Kidney (tissue), 14 donors: Measurements from ENCODE around the gene ANKS1A. TPM values are rescaled to one million over a fixed set of nuclear protein-coding genes. Genes with fewer than 3 reads are reported as not detected.

Source experiments
- DNase-seq, 5 donors: peaks; one replicate each; pipeline ENCODE4 v3.0.0-alpha.2; 2013 to 2020
- FAIRE-seq: peaks from 2 replicates; lab custom pipeline; 2012; peaks lifted over from hg19 to GRCh38; lab: Jason Lieb, UNC
- H3K27ac ChIP-seq, 2 donors: one replicate each; pipeline ENCODE4 v1.7.0; 2013; ENCODE audit warnings: low read depth in 2 of 2, low read length in 2 of 2, inconsistent platforms in 1 of 2
- H3K27me3 ChIP-seq: one replicate; pipeline ENCODE4 v1.7.1; 2013; ENCODE audit warnings: low read length, inconsistent platforms; ENCODE audit not compliant: control insufficient read depth, insufficient read depth
- H3K36me3 ChIP-seq, 3 donors: one replicate each; pipeline versions ENCODE4 v1.7.0 to v1.7.1; 2013; ENCODE audit warnings: low read length in 3 of 3, control low read depth in 1 of 3, inconsistent platforms in 1 of 3; ENCODE audit not compliant: insufficient read depth in 3 of 3, control insufficient read depth in 2 of 3
- H3K4me1 ChIP-seq, 3 donors: one replicate each; pipeline versions ENCODE4 v1.7.0 to v1.7.1; 2013; ENCODE audit warnings: low read length in 3 of 3, inconsistent platforms in 1 of 3, low read depth in 1 of 3; ENCODE audit not compliant: control insufficient read depth in 2 of 3, insufficient read depth in 2 of 3
- H3K4me3 ChIP-seq, 3 donors: one replicate each; pipeline versions ENCODE4 v1.7.0 to v1.8.1; 2013; ENCODE audit warnings: low read length in 3 of 3, control low read depth in 1 of 3, inconsistent platforms in 1 of 3
- H3K9ac ChIP-seq, 3 donors: one replicate each; pipeline versions ENCODE4 v1.7.0 to v1.7.1; 2013; ENCODE audit warnings: low read length in 3 of 3, control low read depth in 1 of 3, inconsistent platforms in 1 of 3
- H3K9me3 ChIP-seq, 3 donors: one replicate each; pipeline versions ENCODE4 v1.7.0 to v1.7.1; 2013; ENCODE audit warnings: low read length in 3 of 3, control low read depth in 1 of 3, inconsistent platforms in 1 of 3; ENCODE audit not compliant: control insufficient read depth in 2 of 3, insufficient read depth in 1 of 3
- intact Hi-C: fragments of 100-400 bp; cut with DNase I; formaldehyde crosslinking; loops from one replicate; pipeline ENCODE4 v1.11.1; 2022
- polyA plus RNA-seq: library from polyadenylated mRNA; stranded (reverse); fragments of 350-450 nt; fragmentation: Illumina TruSeq; extraction: RNeasy Lipid Tissue Mini Kit (QIAGEN cat#74804); gene quantifications from one replicate; pipeline ENCODE4 v1.2.3, GENCODE V29; 2014; ENCODE audit warnings: low read depth, low replicate concordance; ENCODE audit not compliant: insufficient read depth
- total RNA-seq: library from RNA; stranded (reverse); fragmentation: NEBNext Ultra II Directional; extraction: Animal tissue kit (Norgen Biotek cat#: 25700); gene quantifications from one replicate; pipeline ENCODE4 v1.2.1, GENCODE V29; 2021
- TF ChIP-seq, protein P1 (sequence below): IDR thresholded peaks from 3 replicates; pipeline ENCODE4 v1.5.1; 2012; ENCODE audit warnings: mild to moderate bottlenecking, moderate library complexity, borderline replicate concordance; ENCODE audit not compliant: insufficient read depth; ENCODE audit errors: extremely low read depth
- donor health status: control.
- donor health status: control.
- donor health status: control.
- donor health status: control.
- donor health status: control.
- donor health status: DM: yes; HTN: yes; CAD: no.
- donor health status: Normal renal cell carcinoma (clear cell type).

The ANKS1A gene
- total and polyA plus RNA-seq, 2 donors from 2014 or later, result 9.4 to 25.9 TPM

DNA sequence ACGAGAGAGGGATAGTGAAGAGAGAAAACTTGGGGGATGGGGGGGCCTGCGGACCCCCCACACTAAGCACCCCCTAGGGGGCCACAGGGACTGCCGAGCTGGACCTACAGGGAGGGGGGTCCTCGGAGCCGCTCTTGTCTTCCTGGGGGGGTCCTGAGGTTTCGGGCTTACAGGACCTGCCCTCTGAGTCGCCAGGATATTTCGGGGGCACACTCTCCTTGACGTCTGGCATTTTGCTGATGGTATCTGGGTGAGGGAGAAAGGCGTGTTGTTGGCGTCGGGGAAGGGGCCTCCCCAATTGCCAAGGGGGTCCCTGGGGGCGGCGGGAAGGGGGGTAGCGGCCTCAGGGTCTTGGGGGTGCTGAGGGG, 251.6 kb downstream of the ANKS1A start:
- Histone ChIP-seq H3K4me1 (peaks cover 0 to 2% (median 0%) of the 10 kb centered on the region in 3 donors), H3K27ac (no peak overlapping the region), H3K9me3 (no peaks in the 10 kb centered on the region), H3K36me3 (no peaks in the 10 kb centered on the region), H3K27me3 (no peaks in the 10 kb centered on the region), H3K9ac (no peak overlapping the region), H3K4me3 (no peak overlapping the region)
- FAIRE-seq (no peak), DNase-seq (peak in 1 of 5 donors; percentile 72)
- TF ChIP-seq, protein P1, sequence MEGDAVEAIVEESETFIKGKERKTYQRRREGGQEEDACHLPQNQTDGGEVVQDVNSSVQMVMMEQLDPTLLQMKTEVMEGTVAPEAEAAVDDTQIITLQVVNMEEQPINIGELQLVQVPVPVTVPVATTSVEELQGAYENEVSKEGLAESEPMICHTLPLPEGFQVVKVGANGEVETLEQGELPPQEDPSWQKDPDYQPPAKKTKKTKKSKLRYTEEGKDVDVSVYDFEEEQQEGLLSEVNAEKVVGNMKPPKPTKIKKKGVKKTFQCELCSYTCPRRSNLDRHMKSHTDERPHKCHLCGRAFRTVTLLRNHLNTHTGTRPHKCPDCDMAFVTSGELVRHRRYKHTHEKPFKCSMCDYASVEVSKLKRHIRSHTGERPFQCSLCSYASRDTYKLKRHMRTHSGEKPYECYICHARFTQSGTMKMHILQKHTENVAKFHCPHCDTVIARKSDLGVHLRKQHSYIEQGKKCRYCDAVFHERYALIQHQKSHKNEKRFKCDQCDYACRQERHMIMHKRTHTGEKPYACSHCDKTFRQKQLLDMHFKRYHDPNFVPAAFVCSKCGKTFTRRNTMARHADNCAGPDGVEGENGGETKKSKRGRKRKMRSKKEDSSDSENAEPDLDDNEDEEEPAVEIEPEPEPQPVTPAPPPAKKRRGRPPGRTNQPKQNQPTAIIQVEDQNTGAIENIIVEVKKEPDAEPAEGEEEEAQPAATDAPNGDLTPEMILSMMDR, result no peak
- intact Hi-C loops, result loop anchor here (10.0 kb wide), 1 partner anchor 104 kb away; no protein-coding TSS in a partner anchor

Other genes with a start within 250 kb of the ANKS1A start
- 55.7 TPM for gene ILRUN, start 192.5 kb upstream of the ANKS1A start, total RNA-seq
- gene ILRUN, start 192.5 kb upstream of the ANKS1A start, polyA plus RNA-seq, result 52.4 TPM
- 66.1 TPM for gene SNRPC, start 131.8 kb upstream of the ANKS1A start, total RNA-seq
- gene SNRPC, start 131.8 kb upstream of the ANKS1A start, polyA plus RNA-seq, result 148 TPM
- gene BLTP3A, start 97.2 kb upstream of the ANKS1A start, total RNA-seq, result 12.4 TPM
- 2.4 TPM for gene BLTP3A, start 97.2 kb upstream of the ANKS1A start, polyA plus RNA-seq
- 21.1 TPM for gene TAF11, start 1.2 kb upstream of the ANKS1A start, total RNA-seq
- 27.3 TPM for gene TAF11, start 1.2 kb upstream of the ANKS1A start, polyA plus RNA-seq